HCT116 (cell line): ENCODE data around the gene DUSP16. TPM values are rescaled to one million over a fixed set of nuclear protein-coding genes. Genes with fewer than 3 reads are reported as not detected.

ENCODE experiments used
- ATAC-seq: fragments of 200-7000 bp; cut with Tn5 transposase; 2 replicates; pipeline ENCODE4 v1.9.1; 2020; ENCODE audit warnings: mild to moderate bottlenecking, moderate library complexity
- BruUV-seq: library from RNA; stranded (reverse); fragments of 400-500 nt; replicated peaks from 2 replicates; lab custom pipeline; 2021; lab: Mats Ljungman, UMichigan
- CTCF ChIA-PET: fragments of 300-600 bp; sonication (Branson Sonifier 250); formaldehyde crosslinking; loops from one replicate; lab custom pipeline; 2021; ENCODE audit warnings: antibody characterized with exemption; lab: Charles Lee
- POLR2A ChIA-PET: fragments of 300-600, 350-600 bp; sonication (Branson Sonifier 250); formaldehyde crosslinking; loops from one replicate; lab custom pipeline; 2021; ENCODE audit warnings: antibody characterized with exemption; lab: Charles Lee
- RAD21 ChIA-PET, 2 experiments: fragments of 300-600 bp; sonication (Branson Sonifier 250); formaldehyde crosslinking; loops; one replicate each; lab custom pipeline; 2023; ENCODE audit warnings: low total read pairs in 2 of 2; ENCODE audit not compliant: uncharacterized antibody in 2 of 2, unreplicated experiment in 2 of 2, low non-redundant PET in 1 of 2; lab: Charles Lee
- DNase-seq: peaks from one replicate; pipeline ENCODE4 v3.0.0-alpha.2; 2010; ENCODE audit warnings: low read depth, low spot score
- H2AFZ ChIP-seq: fragments of 200-600 bp; shearing (Covaris generic), sonication (generic); 2 replicates; pipeline ENCODE4 v1.6.1; 2017; ENCODE audit warnings: low read depth, mixed run types, mixed read lengths, antibody characterized with exemption, low read length; ENCODE audit not compliant: poor library complexity, severe bottlenecking
- H3K27ac ChIP-seq: 2 replicates; pipeline ENCODE4 v1.5.1; 2012; ENCODE audit warnings: low read depth, low read length
- H3K27me3 ChIP-seq: fragments of 200-600 bp; sonication (generic); 2 replicates; pipeline ENCODE4 v1.6.1; 2016; ENCODE audit warnings: mixed run types, low read length, mixed read lengths; ENCODE audit not compliant: insufficient read depth
- H3K36me3 ChIP-seq, 2 experiments: fragments of 200-500 bp in 1 of 2; fragments of 200-600 bp in 1 of 2; sonication (Bioruptor generic) in 1 of 2; sonication (generic) in 1 of 2; 2 replicates each; pipeline versions ENCODE4 v1.5.1 to v1.6.1; 2014 to 2016; ENCODE audit warnings: low read length in 2 of 2, inconsistent platforms in 1 of 2, mixed read lengths in 1 of 2, mixed run types in 1 of 2; ENCODE audit not compliant: insufficient read depth in 2 of 2, control insufficient read depth in 1 of 2
- H3K4me1 ChIP-seq, 2 experiments: fragments of 200-600 bp in 1 of 2; sonication (generic) in 1 of 2; 2 replicates each; pipeline versions ENCODE4 v1.5.1 to v1.6.1; 2012 to 2017; ENCODE audit warnings: low read length in 2 of 2, inconsistent platforms in 1 of 2, mild to moderate bottlenecking in 1 of 2, mixed read lengths in 1 of 2, mixed run types in 1 of 2, moderate library complexity in 1 of 2; ENCODE audit not compliant: insufficient read depth in 2 of 2, control insufficient read depth in 1 of 2
- H3K4me2 ChIP-seq: fragments of 200-600 bp; sonication (generic); 2 replicates; pipeline ENCODE4 v1.6.1; 2017; ENCODE audit warnings: mixed run types, low read length, mixed read lengths
- H3K4me3 ChIP-seq, 2 experiments: fragments of 200-600 bp in 1 of 2; sonication (generic) in 1 of 2; replicated peaks in 1 of 2; 2 replicates each; pipeline ENCODE4 v1.5.1; 2011 to 2016; ENCODE audit warnings: low read length in 2 of 2, control low read depth in 1 of 2, low read depth in 1 of 2, mild to moderate bottlenecking in 1 of 2, mixed read lengths in 1 of 2, mixed run types in 1 of 2
- H3K79me2 ChIP-seq: fragments of 200-600 bp; sonication (generic); 2 replicates; pipeline ENCODE4 v1.6.1; 2017; ENCODE audit warnings: mild to moderate bottlenecking, mixed run types, low read length, moderate library complexity, mixed read lengths; ENCODE audit not compliant: insufficient read depth
- H3K9ac ChIP-seq: fragments of 200-600 bp; sonication (generic); 2 replicates; pipeline ENCODE4 v1.6.1; 2016; ENCODE audit warnings: low read length, mixed read lengths
- H3K9me2 ChIP-seq: fragments of 200-600 bp; sonication (generic), shearing (Covaris generic); 2 replicates; pipeline ENCODE4 v1.6.1; 2017; ENCODE audit warnings: mixed run types, mild to moderate bottlenecking, moderate library complexity; ENCODE audit not compliant: insufficient read depth
- H3K9me3 ChIP-seq, 2 experiments: fragments of 200-500 bp in 1 of 2; fragments of 200-600 bp in 1 of 2; sonication (Bioruptor generic) in 1 of 2; sonication (generic) in 1 of 2; 2 replicates each; pipeline ENCODE4 v1.6.1; 2014 to 2017; ENCODE audit warnings: low read length in 2 of 2, mixed read lengths in 2 of 2, inconsistent platforms in 1 of 2, low read depth in 1 of 2, mild to moderate bottlenecking in 1 of 2, mixed run types in 1 of 2, moderate library complexity in 1 of 2; ENCODE audit not compliant: control insufficient read depth in 1 of 2, insufficient read depth in 1 of 2
- H4K20me1 ChIP-seq: fragments of 200-600 bp; sonication (generic), shearing (Covaris generic); 2 replicates; pipeline ENCODE4 v1.6.1; 2017; ENCODE audit warnings: mixed run types, mild to moderate bottlenecking, moderate library complexity; ENCODE audit not compliant: insufficient read depth
- ELF1 ChIP-seq: IDR thresholded peaks from 2 replicates; pipeline ENCODE4 v1.6.1; 2012; ENCODE audit warnings: low read depth, borderline replicate concordance
- EZH2 ChIP-seq: fragments of 200-600 bp; sonication (generic); IDR thresholded peaks from 2 replicates; pipeline ENCODE4 v1.6.1; 2017; ENCODE audit warnings: antibody characterized with exemption, mixed run types
- FOSL1 ChIP-seq: IDR thresholded peaks from 2 replicates; pipeline ENCODE4 v1.6.1; 2012; ENCODE audit warnings: low read depth
- JUND ChIP-seq: IDR thresholded peaks from 2 replicates; pipeline ENCODE4 v1.6.1; 2012
- POLR2A ChIP-seq: IDR thresholded peaks from 2 replicates; pipeline ENCODE4 v1.7.0; 2011; ENCODE audit warnings: borderline replicate concordance; ENCODE audit not compliant: insufficient read depth, insufficient read length; ENCODE audit errors: extremely low read depth
- REST ChIP-seq: IDR thresholded peaks from 2 replicates; pipeline ENCODE4 v1.6.1; 2012; ENCODE audit warnings: low read depth
- SIN3A ChIP-seq: IDR thresholded peaks from 2 replicates; pipeline ENCODE4 v1.6.1; 2012; ENCODE audit warnings: low read depth
- SP1 ChIP-seq: IDR thresholded peaks from 2 replicates; pipeline ENCODE4 v1.6.1; 2012; ENCODE audit warnings: low read depth
- intact Hi-C: fragments of 100-400 bp; cut with micrococcal nuclease; formaldehyde crosslinking; loops from 2 replicates; pipeline ENCODE4 v1.10.0; 2022
- total RNA-seq: library from RNA; stranded (reverse); gene quantifications from one replicate; pipeline ENCODE4 v1.2.1, GENCODE V29; 2021; ENCODE audit not compliant: unreplicated experiment

Gene DUSP16
- total RNA-seq, 1 experiment from 2014 or later: 13.4 TPM

- Histone ChIP-seq H4K20me1 (no peaks in the 10 kb centered on the region), H3K4me1 (no peaks in the 10 kb centered on the region), H3K4me2 (no peak overlapping the region), H3K27me3 (no peaks in the 10 kb centered on the region), H3K9me3 (no peaks in the 10 kb centered on the region), H3K9ac (no peak overlapping the region), H3K27ac (no peak overlapping the region), H3K9me2 (no peaks in the 10 kb centered on the region), H3K79me2 (no peaks in the 10 kb centered on the region), H2AFZ (no peak overlapping the region)
- ChIA-PET RAD21 (no interaction called here), POLR2A (no interaction called here), CTCF (no interaction called here)
- TF ChIP-seq EZH2 (no peak), FOSL1 (no peak), REST (no peak), SIN3A (no peak), POLR2A (no peak), SP1 (no peak), ELF1 (no peak), JUND (no peak)
- TF ChIP-seq, all 23 proteins: peak for 0
- ATAC-seq (no peak), DNase-seq (no peak)
- no TSS peak for BruUV-seq
- intact Hi-C loops: no loop called here
- no peaks in the 10 kb centered on the region for H3K36me3 ChIP-seq
- no peak overlapping the region for H3K4me3 ChIP-seq
Observed at GRCh38 chr12:12519354-12519998, 43.2 kb downstream of the DUSP16 start.
